ENCODE results near the gene PER1. TPM values are rescaled to one million over a fixed set of nuclear protein-coding genes. Genes with fewer than 3 reads are reported as not detected.
A peak's percentile ranks its signal among the peaks of the same experiment; 100 is the strongest.

The PER1 gene
- total RNA-seq, 2 donors from 2014 or later = 59.4 to 75.0 TPM

DNA sequence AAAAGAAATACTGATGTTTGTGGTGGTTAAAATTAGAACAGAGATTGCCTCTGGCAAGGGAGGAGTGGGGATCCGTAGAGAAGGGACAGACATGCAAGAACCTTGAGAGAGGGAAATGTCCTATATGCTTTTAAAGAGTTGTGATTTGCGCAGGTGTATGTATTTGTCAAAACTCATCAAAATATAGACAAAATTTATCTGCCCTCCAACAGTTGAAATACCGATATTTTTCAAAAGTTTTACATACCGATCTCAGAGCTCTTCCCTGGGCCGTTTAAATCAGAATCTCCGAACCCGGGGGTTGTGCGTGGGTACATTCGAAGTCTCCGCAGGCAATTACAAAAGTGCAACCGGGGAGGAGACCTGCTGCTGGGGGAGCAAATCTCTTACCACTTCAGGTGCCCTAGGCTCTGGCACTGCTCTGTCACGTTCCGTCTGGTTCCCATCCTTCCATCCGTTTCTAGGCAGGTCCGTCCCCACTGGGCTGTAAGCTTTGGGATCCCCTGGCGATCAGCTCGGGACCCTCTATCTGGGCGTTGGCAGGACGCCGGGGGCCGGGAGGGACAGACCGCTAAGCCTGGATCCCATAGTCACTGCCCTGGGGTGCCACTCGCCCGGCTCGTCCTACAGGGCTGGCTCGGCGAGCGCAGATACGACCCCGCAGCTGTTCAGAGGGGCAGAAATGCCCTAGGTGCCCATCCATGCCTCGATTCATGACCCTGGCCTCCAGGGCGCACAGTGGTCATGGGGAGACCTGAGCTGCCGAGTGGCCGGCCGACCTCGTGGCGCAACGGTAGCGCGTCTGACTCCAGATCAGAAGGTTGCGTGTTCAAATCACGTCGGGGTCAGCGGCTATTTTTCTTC is 33.6 kb upstream of the PER1 start:
- TF ChIP-seq, protein P1, sequence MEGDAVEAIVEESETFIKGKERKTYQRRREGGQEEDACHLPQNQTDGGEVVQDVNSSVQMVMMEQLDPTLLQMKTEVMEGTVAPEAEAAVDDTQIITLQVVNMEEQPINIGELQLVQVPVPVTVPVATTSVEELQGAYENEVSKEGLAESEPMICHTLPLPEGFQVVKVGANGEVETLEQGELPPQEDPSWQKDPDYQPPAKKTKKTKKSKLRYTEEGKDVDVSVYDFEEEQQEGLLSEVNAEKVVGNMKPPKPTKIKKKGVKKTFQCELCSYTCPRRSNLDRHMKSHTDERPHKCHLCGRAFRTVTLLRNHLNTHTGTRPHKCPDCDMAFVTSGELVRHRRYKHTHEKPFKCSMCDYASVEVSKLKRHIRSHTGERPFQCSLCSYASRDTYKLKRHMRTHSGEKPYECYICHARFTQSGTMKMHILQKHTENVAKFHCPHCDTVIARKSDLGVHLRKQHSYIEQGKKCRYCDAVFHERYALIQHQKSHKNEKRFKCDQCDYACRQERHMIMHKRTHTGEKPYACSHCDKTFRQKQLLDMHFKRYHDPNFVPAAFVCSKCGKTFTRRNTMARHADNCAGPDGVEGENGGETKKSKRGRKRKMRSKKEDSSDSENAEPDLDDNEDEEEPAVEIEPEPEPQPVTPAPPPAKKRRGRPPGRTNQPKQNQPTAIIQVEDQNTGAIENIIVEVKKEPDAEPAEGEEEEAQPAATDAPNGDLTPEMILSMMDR (IDR thresholded peaks at IDR 0.05) = no peak
- H3K4me1 ChIP-seq = peaks cover 0 to 25% of the 10 kb centered on the region in 2 donors

DNA sequence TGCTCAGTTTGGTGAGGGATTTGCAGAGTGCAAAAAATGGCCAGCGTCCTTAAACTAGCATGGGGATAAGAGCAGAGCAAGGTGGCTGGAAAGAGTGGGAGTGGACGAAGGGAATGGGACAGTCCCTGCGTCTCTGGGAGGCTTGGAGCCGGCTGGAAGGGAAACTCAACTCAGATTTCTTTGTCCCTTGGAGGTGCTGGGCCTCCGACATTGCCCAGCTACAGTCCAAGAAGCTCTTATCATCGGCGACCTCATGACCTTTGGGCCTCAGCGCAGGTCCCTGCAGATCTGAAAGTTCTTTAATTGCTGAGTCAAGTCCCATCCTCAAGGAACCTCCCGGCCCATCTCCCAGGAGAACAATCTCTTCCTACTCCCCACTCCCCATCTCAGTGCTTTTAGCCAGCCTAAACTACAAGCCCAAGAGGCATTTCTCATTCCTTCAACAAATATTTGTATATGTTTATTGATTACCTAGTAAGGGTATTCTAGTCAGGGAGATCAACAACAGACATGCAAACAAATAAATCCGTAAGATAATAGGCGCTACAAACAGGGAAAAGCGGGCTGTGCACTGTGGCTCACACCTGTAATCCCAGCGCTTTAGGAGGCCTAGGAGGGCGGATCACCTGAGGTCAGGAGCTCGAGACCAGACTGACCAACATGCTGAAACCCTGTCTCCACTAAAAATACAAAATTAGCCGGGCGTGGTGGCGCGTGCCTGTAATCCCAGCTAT is 25.0 kb upstream of the PER1 start:
- Histone ChIP-seq H3K4me3 (peak overlapping the region; percentile 49 to 67), H3K27me3 (no peaks in the 10 kb centered on the region), H3K27ac (peak overlapping the region; percentile 74), H3K4me1 (peaks cover 0 to 34% of the 10 kb centered on the region in 2 donors), H3K9me3 (no peaks in the 10 kb centered on the region), H3K36me3 (no peaks in the 10 kb centered on the region)
- no peak for DNase-seq (ENCODE audit: low spot score)
- TF ChIP-seq, protein P1 (IDR thresholded peaks at IDR 0.05) = no peak

More for the DNA sequence above, 33.6 kb upstream of the PER1 start:
- Histone ChIP-seq H3K4me3 (peak overlapping the region; percentile 78 to 92), H3K36me3 (no peaks in the 10 kb centered on the region), H3K27ac (peak overlapping the region; percentile 99), H3K27me3 (no peaks in the 10 kb centered on the region), H3K9me3 (no peaks in the 10 kb centered on the region)
- peak; percentile 97 for DNase-seq (ENCODE audit: low spot score)

DNA sequence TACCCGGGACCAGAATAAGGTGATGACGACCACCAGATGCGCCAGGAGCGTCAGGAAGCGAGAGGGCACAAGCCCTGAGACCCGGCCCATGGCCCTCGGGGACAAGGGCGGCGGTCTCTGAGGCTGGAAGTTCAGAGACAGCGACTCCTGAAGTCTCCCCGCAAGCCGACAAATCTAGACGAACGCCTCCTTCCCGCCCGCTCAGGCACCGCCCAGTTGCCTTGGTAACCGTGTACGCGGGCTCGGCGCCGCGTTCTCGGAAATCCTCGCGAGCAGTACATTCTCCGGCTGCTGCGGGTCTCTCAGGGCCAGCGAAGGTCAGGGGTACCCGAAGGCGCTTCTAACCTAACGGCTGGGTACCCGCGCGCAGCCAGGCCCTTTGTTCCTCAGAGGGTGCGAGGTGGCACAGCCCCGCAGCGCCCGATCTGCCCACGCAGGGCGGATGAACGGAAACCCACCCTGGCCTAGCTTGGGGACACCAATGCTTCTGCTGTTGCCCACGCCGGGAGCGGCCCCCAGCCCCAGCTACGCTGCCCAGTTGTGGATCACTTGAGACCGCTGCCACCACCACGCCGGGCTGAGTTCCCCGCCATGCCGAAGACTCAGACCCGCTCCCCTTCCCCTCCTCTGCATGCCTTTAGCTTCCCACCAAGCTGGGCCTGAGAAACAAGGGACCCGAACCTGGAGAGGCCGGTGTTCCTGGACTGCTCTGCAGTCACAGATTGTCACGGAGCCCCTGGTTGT is 24.2 kb upstream of the PER1 start, which contains the start of gene TMEM107:
TMEM107 (minus strand) TSS at position 184 of the 744 bp plus-strand sequence; CDS start at position 90, 94 bp downstream.
- Histone ChIP-seq H3K27ac (peak within 1 kb of the TSS; percentile 74), H3K36me3 (no peaks in the 10 kb centered on the region), H3K27me3 (no peaks in the 10 kb centered on the region), H3K4me1 (peaks cover 0 to 34% of the 10 kb centered on the region in 2 donors), H3K9me3 (no peaks in the 10 kb centered on the region), H3K4me3 (peak within 1 kb of the TSS; percentile 49 to 67)
- DNase-seq (ENCODE audit: low spot score) = peak; percentile 91
- TF ChIP-seq, protein P1 (IDR thresholded peaks at IDR 0.05) = no peak

DNA sequence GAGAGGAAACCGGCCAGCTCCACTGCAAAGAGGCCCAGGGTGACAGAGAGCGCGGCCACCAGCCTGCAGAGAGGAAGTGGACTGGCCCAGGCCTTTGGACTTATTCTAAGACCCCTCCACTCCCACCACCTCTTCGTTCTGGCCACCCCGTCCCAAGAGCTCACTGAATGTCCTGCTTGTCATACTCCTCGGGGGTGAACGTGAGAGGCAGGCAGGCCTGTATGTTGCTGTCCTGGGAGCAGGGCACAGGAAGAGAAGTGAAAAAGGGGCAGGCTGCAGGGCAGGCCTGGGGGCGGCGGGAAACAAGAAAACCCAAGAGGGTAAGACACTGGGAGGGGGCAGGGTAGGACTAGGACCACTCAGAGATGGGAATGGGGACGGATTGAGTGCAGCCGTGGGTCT is 23.6 kb upstream of the PER1 start:
- no peaks in the 10 kb centered on the region for H3K27me3 ChIP-seq
- no peak for DNase-seq (ENCODE audit: low spot score)
- no peaks in the 10 kb centered on the region for H3K36me3 ChIP-seq
- TF ChIP-seq, protein P1 (IDR thresholded peaks at IDR 0.05) = no peak
- peak overlapping the region; percentile 49 to 67 for H3K4me3 ChIP-seq
- H3K4me1 ChIP-seq = peaks cover 0 to 34% of the 10 kb centered on the region in 2 donors
- no peaks in the 10 kb centered on the region for H3K9me3 ChIP-seq
- peak overlapping the region; percentile 74 for H3K27ac ChIP-seq

DNA sequence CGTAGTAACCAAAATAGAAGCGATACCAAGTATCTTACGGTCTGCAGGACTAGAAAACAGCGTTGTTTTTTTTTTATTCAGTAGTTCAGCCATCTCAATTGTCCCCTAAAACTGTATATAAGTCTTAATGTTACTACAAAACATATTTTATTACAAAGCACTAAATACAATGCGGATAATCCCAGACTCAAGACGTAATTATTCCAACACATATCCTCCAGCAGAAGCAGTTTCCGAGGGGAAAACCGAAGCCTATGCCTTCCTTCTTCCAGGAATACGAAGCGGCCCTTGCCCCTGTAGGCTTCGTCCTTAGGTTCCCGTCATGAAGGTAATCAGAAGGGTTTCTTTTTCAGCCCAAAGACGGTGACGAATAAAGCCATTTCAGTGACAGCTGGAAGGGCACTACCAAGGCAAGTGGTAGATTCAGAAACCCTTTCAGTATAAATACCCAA is 21.7 kb upstream of the PER1 start:
- DNase-seq (ENCODE audit: low spot score) = no peak
- H3K4me3 ChIP-seq = peak overlapping the region; percentile 16 to 45
- no peaks in the 10 kb centered on the region for H3K27me3 ChIP-seq
- peaks cover 0 to 34% of the 10 kb centered on the region in 2 donors for H3K4me1 ChIP-seq
- peak overlapping the region; percentile 80 to 88 for H3K27ac ChIP-seq
- H3K36me3 ChIP-seq = no peaks in the 10 kb centered on the region
- no peaks in the 10 kb centered on the region for H3K9me3 ChIP-seq
- TF ChIP-seq, protein P1 (IDR thresholded peaks at IDR 0.05) = no peak
